DOHH2 (cell line): ENCODE data around the gene MGME1.

Source experiments
- CTCF ChIP-seq: fragments of 200-600 bp; sonication (generic); IDR thresholded peaks from one replicate; pipeline ENCODE4 v1.5.1; 2014; ENCODE audit warnings: antibody characterized with exemption, mild to moderate bottlenecking, low read depth, low read length; ENCODE audit not compliant: poor library complexity, severe bottlenecking
- EZH2phosphoT487 ChIP-seq: fragments of 200-600 bp; sonication (generic); IDR thresholded peaks from 2 replicates; pipeline ENCODE4 v1.6.1; 2017; ENCODE audit warnings: borderline replicate concordance, mild to moderate bottlenecking, antibody characterized with exemption, low read length, moderate library complexity, mixed read lengths

GRCh38 chr20:17919149-17919548 is 49.7 kb upstream of the MGME1 start:
- no peak for TF ChIP-seq CTCF
- no peak for TF ChIP-seq EZH2phosphoT487
